Measurements from ENCODE around the gene OR51B2. TPM values are rescaled to one million over a fixed set of nuclear protein-coding genes. Genes with fewer than 3 reads are reported as not detected.

The OR51B2 gene
- not detected in 2 replicates for total RNA-seq

GRCh38 chr11:5324197-5324596 lies at the start of gene OR51B2:
Gene OR51B2, minus strand, starts transcription at chr11:5324297. Its CDS starts 0 bp downstream, at chr11:5324297.

GRCh38 chr11:5351208-5351607 lies 27.1 kb upstream of the OR51B2 start, which contains the start of gene OR51B6:
Gene OR51B6, plus strand, starts transcription at chr11:5351508. Its CDS starts 0 bp downstream, at chr11:5351508.

GRCh38 chr11:5343474-5344335 lies 19.6 kb upstream of the OR51B2 start, which contains the start of gene OR51B5:
Gene OR51B5, minus strand, starts transcription at chr11:5343524. Its CDS starts 0 bp downstream, at chr11:5343524.

GRCh38 chr11:5301846-5302245 lies 22.3 kb downstream of the OR51B2 start, which contains the start of gene OR51B4:
Gene OR51B4, minus strand, starts transcription at chr11:5301946. Its CDS starts 0 bp downstream, at chr11:5301946.

Small RNA genes within 50 kb of the gene (small RNA-seq; reads per million reads assigned to genes)
- gene AC104389.3 = 0.84 reads per million, percentile 12 among the genes with 10 or more reads in this experiment

Other genes starting within 250 kb of the OR51B2 start
- gene OR52A5, start 185.9 kb downstream of the OR51B2 start, total RNA-seq = not detected in 2 replicates
- gene OR52A1, start 169.5 kb downstream of the OR51B2 start, total RNA-seq = not detected in 2 replicates
- not detected in 2 replicates for gene OR51V1, start 123.6 kb downstream of the OR51B2 start, total RNA-seq
- gene HBB, start 97.2 kb downstream of the OR51B2 start, total RNA-seq = not detected in 2 replicates
- gene HBD, start 89.8 kb downstream of the OR51B2 start, total RNA-seq = not detected in 2 replicates
- gene HBG1, start 74.4 kb downstream of the OR51B2 start, total RNA-seq = not detected in 2 replicates
- gene HBG2, start 69.5 kb downstream of the OR51B2 start, total RNA-seq = not detected in 2 replicates
- not detected in 2 replicates for gene HBE1, start 54.4 kb downstream of the OR51B2 start, total RNA-seq
- not detected in 2 replicates for gene OR51B4, start 22.4 kb downstream of the OR51B2 start, total RNA-seq
- not detected in 2 replicates for gene OR51B5, start 19.2 kb upstream of the OR51B2 start, total RNA-seq
- not detected in 2 replicates for gene OR51B6, start 27.2 kb upstream of the OR51B2 start, total RNA-seq
- gene OR51M1, start 59.5 kb upstream of the OR51B2 start, total RNA-seq = not detected in 2 replicates
- not detected in 2 replicates for gene OR51Q1, start 97.8 kb upstream of the OR51B2 start, total RNA-seq
- gene OR51I1, start 117.2 kb upstream of the OR51B2 start, total RNA-seq = not detected in 2 replicates
- gene OR51I2, start 125.0 kb upstream of the OR51B2 start, total RNA-seq = not detected in 2 replicates
- not detected in 2 replicates for gene OR52D1, start 164.4 kb upstream of the OR51B2 start, total RNA-seq
- not detected in 2 replicates for gene UBQLN3, start 185.7 kb upstream of the OR51B2 start, total RNA-seq
- 0.07 TPM in 1 of 2 replicates, not detected in the other for gene UBQLNL, start 192.4 kb upstream of the OR51B2 start, total RNA-seq
- 0.22 TPM in 1 of 2 replicates, not detected in the other for gene OR52H1, start 224.2 kb upstream of the OR51B2 start, total RNA-seq

All from thoracic aorta endothelial cell (primary cell).